Natural killer cell (primary cell): Measurements from ENCODE around the gene ARHGAP19. TPM values are rescaled to one million over a fixed set of nuclear protein-coding genes. Genes with fewer than 3 reads are reported as not detected.

Experiments used
- ATAC-seq, 3 donors: fragments of 150-1000 bp in 2 of 3; fragments of 200-7000 bp in 1 of 3; cut with Tn5 transposase; 1 replicate in 1 of 3; 2 replicates in 2 of 3; pipeline ENCODE4 v1.10.0; 2021; ENCODE audit warnings: mild to moderate bottlenecking in 2 of 3, moderate library complexity in 2 of 3
- DNase-seq, 2 donors: peaks; one replicate each; pipeline versions ENCODE4 v3.0.0 to v3.0.0-alpha.2; 2013 to 2021; ENCODE audit warnings: mixed read lengths in 1 of 2
- H3K27ac ChIP-seq: one replicate; pipeline ENCODE4 v1.5.1; 2013; ENCODE audit warnings: mild to moderate bottlenecking, low read length
- H3K27me3 ChIP-seq: one replicate; pipeline ENCODE4 v1.6.1; 2013; ENCODE audit warnings: low read length; ENCODE audit not compliant: control insufficient read depth, insufficient read depth
- H3K36me3 ChIP-seq: one replicate; pipeline ENCODE4 v1.6.1; 2013; ENCODE audit warnings: low read length; ENCODE audit not compliant: control insufficient read depth, insufficient read depth
- H3K4me1 ChIP-seq: one replicate; pipeline ENCODE4 v1.6.1; 2013; ENCODE audit warnings: low read length; ENCODE audit not compliant: control insufficient read depth, insufficient read depth
- H3K4me3 ChIP-seq: one replicate; pipeline ENCODE4 v1.5.1; 2013; ENCODE audit warnings: low read length
- H3K9me3 ChIP-seq: one replicate; pipeline ENCODE4 v1.6.1; 2013; ENCODE audit warnings: low read length; ENCODE audit not compliant: control insufficient read depth, insufficient read depth
- H3K27ac Mint-ChIP-seq, 2 donors: one replicate each; pipeline ENCODE4 v1.8.0; 2022; ENCODE audit warnings: mild to moderate bottlenecking in 2 of 2, mixed read lengths in 2 of 2, moderate library complexity in 1 of 2
- H3K27me3 Mint-ChIP-seq, 2 donors: one replicate each; pipeline ENCODE4 v1.8.0; 2022; ENCODE audit warnings: low read depth in 2 of 2, mixed read lengths in 2 of 2
- H3K36me3 Mint-ChIP-seq: one replicate; pipeline ENCODE4 v1.8.0; 2022; ENCODE audit warnings: mixed read lengths
- H3K4me1 Mint-ChIP-seq, 2 donors: one replicate each; pipeline ENCODE4 v1.8.0; 2022; ENCODE audit warnings: mixed read lengths in 2 of 2
- H3K4me3 Mint-ChIP-seq: one replicate; pipeline ENCODE4 v1.8.0; 2022; ENCODE audit warnings: mild to moderate bottlenecking, moderate library complexity, mixed read lengths
- H3K9me3 Mint-ChIP-seq, 2 donors: one replicate each; pipeline ENCODE4 v1.8.0; 2022; ENCODE audit warnings: mixed read lengths in 2 of 2
- whole genome bisulfite sequencing: methylation state at CpG from one replicate; pipeline ENCODE4 v1.1.7; 2013; ENCODE audit warnings: missing lambda C conversion rate; ENCODE audit not compliant: insufficient coverage; 5-methylcytosine and 5-hydroxymethylcytosine counted together
- intact Hi-C: fragments of 100-400 bp; cut with micrococcal nuclease; formaldehyde crosslinking; loops from one replicate; pipeline ENCODE4 v1.14.2; 2022
- total RNA-seq, 4 donors: library from RNA; stranded (reverse); fragments of 120-200 nt in 1 of 4; gene quantifications; one replicate each; pipeline versions ENCODE4 v1.2.3 to v1.2.4, GENCODE V29; 2013 to 2022
- TF ChIP-seq, protein P1 (sequence below): fragments of 200-600 bp; IDR thresholded peaks from one replicate; pipeline ENCODE4 v1.8.0; 2022; ENCODE audit warnings: antibody characterized with exemption

ARHGAP19 gene
- total RNA-seq, 3 donors from 2014 or later (not counting 1 experiment from before 2014, with no cell fraction given), result 22.6 to 23.3 (median 22.7) TPM

GRCh38 chr10:97325754-97326153 lies 33.3 kb upstream of the ARHGAP19 start:
- peaks cover 24% of the 10 kb centered on the region for H3K4me1 ChIP-seq
- no peak overlapping the region for H3K4me3 Mint-ChIP-seq
- no peaks in the 10 kb centered on the region for H3K36me3 ChIP-seq
- no peaks in the 10 kb centered on the region for H3K27me3 ChIP-seq
- peaks cover 33 to 46% of the 10 kb centered on the region in 2 donors for H3K4me1 Mint-ChIP-seq
- H3K27me3 Mint-ChIP-seq, result no peaks in the 10 kb centered on the region
- no peak overlapping the region for H3K4me3 ChIP-seq
- no peak overlapping the region for H3K27ac ChIP-seq
- H3K36me3 Mint-ChIP-seq, result no peaks in the 10 kb centered on the region
- no peaks in the 10 kb centered on the region for H3K9me3 Mint-ChIP-seq
- no peak overlapping the region for H3K27ac Mint-ChIP-seq
- no peak for ATAC-seq
- TF ChIP-seq, protein P1, sequence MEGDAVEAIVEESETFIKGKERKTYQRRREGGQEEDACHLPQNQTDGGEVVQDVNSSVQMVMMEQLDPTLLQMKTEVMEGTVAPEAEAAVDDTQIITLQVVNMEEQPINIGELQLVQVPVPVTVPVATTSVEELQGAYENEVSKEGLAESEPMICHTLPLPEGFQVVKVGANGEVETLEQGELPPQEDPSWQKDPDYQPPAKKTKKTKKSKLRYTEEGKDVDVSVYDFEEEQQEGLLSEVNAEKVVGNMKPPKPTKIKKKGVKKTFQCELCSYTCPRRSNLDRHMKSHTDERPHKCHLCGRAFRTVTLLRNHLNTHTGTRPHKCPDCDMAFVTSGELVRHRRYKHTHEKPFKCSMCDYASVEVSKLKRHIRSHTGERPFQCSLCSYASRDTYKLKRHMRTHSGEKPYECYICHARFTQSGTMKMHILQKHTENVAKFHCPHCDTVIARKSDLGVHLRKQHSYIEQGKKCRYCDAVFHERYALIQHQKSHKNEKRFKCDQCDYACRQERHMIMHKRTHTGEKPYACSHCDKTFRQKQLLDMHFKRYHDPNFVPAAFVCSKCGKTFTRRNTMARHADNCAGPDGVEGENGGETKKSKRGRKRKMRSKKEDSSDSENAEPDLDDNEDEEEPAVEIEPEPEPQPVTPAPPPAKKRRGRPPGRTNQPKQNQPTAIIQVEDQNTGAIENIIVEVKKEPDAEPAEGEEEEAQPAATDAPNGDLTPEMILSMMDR, result no peak
- no peak for DNase-seq
- intact Hi-C loops, result no loop called here
- H3K9me3 ChIP-seq, result no peaks in the 10 kb centered on the region
- WGBS, result 91% methylated on average over 9 of the region's 9 CpGs

GRCh38 chr10:97323501-97323900 lies 31.1 kb upstream of the ARHGAP19 start:
- Histone ChIP-seq H3K9me3 (no peaks in the 10 kb centered on the region), H3K4me1 (peaks cover 35% of the 10 kb centered on the region), H3K27ac (no peak overlapping the region), H3K27me3 (no peaks in the 10 kb centered on the region), H3K4me3 (no peak overlapping the region), H3K36me3 (no peaks in the 10 kb centered on the region)
- no peak overlapping the region for H3K4me3 Mint-ChIP-seq
- no peaks in the 10 kb centered on the region for H3K27me3 Mint-ChIP-seq
- TF ChIP-seq, protein P1, result no peak
- H3K4me1 Mint-ChIP-seq, result peaks cover 45 to 48% of the 10 kb centered on the region in 2 donors
- no peaks in the 10 kb centered on the region for H3K36me3 Mint-ChIP-seq
- intact Hi-C loops, result no loop called here
- no peaks in the 10 kb centered on the region for H3K9me3 Mint-ChIP-seq
- WGBS, result 70% methylated on average over 3 of the region's 4 CpGs
- DNase-seq (no peak), ATAC-seq (no peak)
- no peak overlapping the region for H3K27ac Mint-ChIP-seq

GRCh38 chr10:97321804-97322190 lies 29.4 kb upstream of the ARHGAP19 start:
- no peak overlapping the region for H3K4me3 ChIP-seq
- H3K9me3 ChIP-seq, result no peaks in the 10 kb centered on the region
- no peaks in the 10 kb centered on the region for H3K9me3 Mint-ChIP-seq
- H3K27ac ChIP-seq, result no peak overlapping the region
- peak overlapping the region; percentile 21 to 92 for H3K27ac Mint-ChIP-seq
- H3K27me3 ChIP-seq, result no peaks in the 10 kb centered on the region
- 93% methylated on average over 3 of the region's 3 CpGs for WGBS
- DNase-seq, result no peak
- TF ChIP-seq, protein P1, result no peak
- H3K36me3 ChIP-seq, result no peaks in the 10 kb centered on the region
- peak overlapping the region; percentile 93 for H3K4me3 Mint-ChIP-seq
- no peak for ATAC-seq
- H3K36me3 Mint-ChIP-seq, result no peaks in the 10 kb centered on the region
- H3K4me1 Mint-ChIP-seq, result peaks cover 34 to 41% of the 10 kb centered on the region in 2 donors
- intact Hi-C loops, result no loop called here
- peaks cover 36% of the 10 kb centered on the region for H3K4me1 ChIP-seq
- H3K27me3 Mint-ChIP-seq, result no peaks in the 10 kb centered on the region

DNA sequence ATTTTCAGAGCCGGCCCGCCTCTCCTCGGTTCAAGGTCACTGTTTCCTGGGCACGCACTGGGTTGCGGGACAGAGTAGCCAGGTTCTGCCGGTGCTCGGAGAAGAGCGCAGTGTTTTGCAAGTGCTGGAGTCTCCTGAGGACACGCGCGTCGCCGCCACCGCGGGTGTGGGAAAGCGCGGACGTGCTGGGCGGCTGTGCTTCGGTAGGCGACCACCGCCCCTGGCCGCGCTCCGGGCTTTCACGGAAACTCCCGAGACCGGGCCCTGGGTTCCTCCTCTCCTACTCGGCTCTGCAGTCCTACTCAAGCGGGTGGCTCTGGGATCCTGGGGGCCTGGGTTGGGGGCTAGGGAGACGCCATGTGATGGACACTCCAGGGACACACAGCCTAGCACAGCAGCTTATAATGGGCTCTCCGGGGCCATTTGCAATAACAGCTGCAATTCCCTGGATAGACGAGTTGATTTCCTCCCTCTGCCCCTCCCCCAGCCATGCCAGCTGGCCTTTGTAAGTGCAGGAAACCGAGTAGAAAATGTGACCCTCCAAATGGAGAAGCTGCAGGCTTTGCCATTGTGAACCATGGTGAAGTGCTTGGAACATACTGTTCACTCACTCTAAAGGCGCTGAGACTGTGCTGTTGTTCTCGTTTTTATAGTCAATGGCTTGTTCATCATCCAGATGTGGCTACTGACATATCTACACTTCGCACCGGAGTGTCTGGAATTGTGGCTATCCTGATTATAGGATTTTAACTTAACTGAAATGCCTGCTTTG lies 28.8 kb upstream of the ARHGAP19 start:
- peak overlapping the region; percentile 59 for H3K4me3 ChIP-seq
- ATAC-seq, result no peak
- H3K9me3 ChIP-seq, result no peaks in the 10 kb centered on the region
- Mint-ChIP-seq H3K4me1 (peaks cover 33 to 37% of the 10 kb centered on the region in 2 donors), H3K9me3 (no peaks in the 10 kb centered on the region), H3K4me3 (peak overlapping the region; percentile 93), H3K27ac (peak overlapping the region; percentile 88 to 92), H3K27me3 (no peaks in the 10 kb centered on the region), H3K36me3 (no peaks in the 10 kb centered on the region)
- intact Hi-C loops, result no loop called here
- H3K4me1 ChIP-seq, result peaks cover 33% of the 10 kb centered on the region
- no peak overlapping the region for H3K27ac ChIP-seq
- H3K27me3 ChIP-seq, result no peaks in the 10 kb centered on the region
- 13% methylated on average over 38 of the region's 38 CpGs for WGBS
- no peaks in the 10 kb centered on the region for H3K36me3 ChIP-seq
- TF ChIP-seq, protein P1, result no peak
- peak; percentile 21 to 36 for DNase-seq
